NCI-H526 (cell line): Measurements from ENCODE around the gene TMPRSS9.
"Not testable (repeated sequence)": the region's sequence is repeated elsewhere in the genome, so short reads cannot be mapped to it uniquely, and the experiment has no call there.

ENCODE experiments used
- DNase-seq, 2 experiments: peaks; one replicate each; lab custom pipeline; 2025; lab: John Stamatoyannopoulos, UW

Gene TMPRSS9

DNA sequence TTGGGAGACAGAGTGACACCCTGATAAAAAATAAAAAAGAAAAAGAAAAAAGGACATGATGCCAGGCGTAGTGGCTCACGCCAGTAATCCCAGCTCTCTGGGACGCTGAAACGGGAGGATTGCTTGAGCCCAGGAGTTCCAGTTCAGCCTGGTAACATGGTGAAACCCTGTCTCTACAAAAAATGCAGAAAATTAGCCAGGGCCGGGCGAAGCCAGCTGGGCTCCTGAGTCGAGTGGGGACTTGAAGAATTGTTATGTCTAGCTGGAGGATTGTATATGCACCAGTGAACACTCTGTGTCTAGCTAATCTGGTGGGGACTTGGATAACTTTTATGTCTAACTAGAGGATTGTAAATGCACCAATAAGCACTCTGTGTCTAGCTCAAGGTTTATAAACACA is 32.3 kb downstream of the TMPRSS9 start:
- no peak for DNase-seq

DNA sequence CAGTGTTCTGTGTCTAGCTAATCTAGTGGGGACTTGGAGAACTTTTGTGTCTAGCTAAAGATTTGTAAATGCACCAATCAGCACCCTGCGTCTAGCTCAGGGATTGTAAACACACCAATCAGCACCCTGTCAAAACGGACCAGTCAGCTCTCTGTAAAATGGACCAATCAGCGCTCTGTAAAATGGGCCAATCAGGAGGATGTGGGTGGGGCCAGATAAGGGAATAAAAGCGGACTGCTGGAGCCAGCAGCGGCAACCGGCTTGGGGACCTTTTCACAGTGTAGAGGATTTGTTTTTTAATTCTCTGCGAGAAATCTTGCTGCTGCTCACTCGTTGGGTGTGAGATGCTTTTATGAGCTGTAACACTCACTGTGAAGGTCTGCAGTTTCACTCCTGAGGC is 32.8 kb downstream of the TMPRSS9 start:
- not testable (repeated sequence) for DNase-seq

DNA sequence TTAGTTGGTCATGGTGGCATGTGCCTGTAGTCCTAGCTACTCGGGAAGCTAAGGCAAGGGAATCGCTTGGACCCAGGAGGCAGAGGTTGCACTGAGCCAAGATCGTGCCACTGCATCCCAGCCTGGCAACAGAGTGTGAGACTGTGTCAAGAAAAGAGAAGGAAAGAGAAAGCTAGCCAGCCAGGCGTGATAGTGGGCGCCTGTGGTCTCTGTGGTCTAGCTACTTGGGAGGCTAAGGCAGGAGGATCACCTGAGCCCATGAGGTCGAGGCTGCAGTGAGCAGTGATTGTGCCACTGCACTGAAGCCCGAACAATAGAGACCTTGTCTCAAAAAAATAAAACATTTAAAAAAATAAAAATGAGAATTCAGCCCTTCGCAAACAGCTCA is 34.0 kb downstream of the TMPRSS9 start:
- DNase-seq, result no peak

DNA sequence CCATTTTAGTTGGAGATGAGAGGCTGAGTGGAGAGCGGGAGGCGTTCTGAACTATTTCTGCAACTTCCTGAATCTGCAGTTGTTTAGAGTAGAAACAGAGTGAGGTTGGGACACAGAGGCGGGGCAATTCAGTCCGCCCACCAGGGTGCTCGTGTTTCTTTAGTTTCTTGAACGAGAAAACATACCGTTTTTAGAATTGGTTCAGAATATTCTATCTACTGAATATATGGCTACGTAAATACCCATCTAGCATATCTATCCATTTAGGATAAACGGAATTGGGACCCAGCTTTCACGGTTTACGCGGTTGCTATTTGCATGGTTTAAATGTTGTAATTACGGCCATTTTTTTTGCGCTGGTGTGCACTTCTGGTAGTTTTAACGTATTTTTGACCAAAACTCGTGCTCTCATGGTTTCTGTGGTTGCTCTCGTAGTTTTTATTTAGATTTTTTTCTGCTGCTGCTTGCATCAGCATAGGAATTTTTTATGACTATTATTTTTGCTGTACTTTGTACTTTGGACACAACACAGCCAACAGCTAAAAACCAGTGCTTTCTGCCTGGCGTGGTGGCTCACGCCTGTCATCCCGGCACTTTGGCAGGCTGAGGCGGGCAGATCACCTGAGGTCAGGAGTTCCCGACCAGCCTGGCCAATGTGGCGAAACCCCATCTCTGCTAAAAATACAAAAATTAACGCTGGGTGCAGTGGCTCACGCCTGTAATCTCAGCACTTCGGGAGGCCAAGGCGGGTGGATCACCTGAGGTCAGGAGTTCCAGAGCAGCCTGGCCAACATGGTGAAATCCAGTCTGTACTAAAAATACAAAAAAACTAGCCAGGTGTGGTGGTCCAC is 34.6 kb downstream of the TMPRSS9 start:
- DNase-seq, result no peak

DNA sequence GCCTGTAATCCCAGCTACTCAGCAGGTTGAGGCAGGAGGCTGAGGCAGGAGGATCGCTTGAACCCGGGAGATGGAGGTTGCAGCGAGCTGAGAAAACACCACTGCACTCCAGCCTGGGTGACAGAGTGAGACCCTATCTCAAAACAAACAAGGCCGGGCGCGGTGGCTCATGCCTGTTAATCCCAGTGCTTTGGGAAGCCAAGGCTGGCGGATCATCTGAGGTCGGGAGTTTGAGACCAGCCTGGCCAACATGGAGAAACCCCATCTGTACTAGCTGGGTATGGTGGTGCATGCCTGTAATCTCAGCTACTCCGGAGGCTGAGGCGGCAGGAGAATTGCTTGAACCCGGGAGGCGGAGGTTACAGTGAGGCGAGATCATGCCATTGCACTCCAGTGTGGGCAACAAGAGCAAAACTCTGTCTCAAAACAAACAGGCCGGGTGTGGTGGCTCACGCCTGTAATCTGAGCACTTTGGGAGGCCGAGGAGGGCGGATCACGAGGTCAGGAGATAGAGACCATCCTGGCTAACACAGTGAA is 35.3 kb downstream of the TMPRSS9 start:
- DNase-seq, result not testable (repeated sequence)

DNA sequence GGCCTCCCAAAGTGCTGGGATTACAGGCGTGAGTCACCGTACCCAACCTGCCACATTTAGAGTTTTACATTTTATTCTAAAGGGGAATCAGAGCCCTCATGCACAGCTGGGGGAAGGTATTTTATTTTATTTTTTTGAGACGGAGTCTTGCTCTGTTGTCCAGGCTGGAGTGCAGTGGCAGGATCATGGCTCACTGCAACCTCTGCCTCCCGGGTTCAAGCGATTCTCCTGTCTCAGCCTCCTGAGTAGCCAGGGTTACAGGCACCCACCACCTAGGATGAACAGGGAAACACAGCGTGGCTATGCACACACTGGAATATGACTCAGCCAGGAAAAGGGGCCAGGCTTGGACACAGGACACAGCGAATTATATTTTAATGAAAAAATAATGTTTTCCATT is 37.1 kb downstream of the TMPRSS9 start:
- not testable (repeated sequence) for DNase-seq

DNA sequence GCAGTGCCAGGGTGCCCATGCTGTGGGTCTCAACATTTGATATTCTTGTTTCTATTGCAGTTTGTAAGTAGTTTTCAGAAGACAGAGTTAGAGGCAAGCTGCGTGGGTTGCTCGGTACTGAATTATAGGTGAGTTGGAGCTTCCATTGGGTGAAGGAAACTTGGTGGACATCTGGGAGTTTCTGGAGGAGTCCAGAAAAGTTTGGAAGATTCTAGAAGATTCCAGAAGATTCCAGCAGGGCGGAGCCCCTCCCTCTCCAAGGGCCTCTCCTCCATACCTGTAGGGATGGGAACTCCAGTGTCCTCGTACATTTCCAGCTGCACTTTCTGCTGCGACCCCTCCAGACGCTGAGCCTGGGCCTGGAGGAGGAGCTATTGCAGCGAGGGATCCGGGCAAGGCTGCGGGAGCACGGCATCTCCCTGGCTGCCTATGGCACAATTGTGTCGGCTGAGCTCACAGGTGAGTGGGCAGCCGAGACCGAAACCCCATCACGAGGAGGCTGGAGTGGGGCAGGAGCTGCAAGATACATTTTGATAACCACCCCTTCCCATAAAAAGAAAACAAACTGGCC is 38.8 kb downstream of the TMPRSS9 start:
- no peak for DNase-seq

DNA sequence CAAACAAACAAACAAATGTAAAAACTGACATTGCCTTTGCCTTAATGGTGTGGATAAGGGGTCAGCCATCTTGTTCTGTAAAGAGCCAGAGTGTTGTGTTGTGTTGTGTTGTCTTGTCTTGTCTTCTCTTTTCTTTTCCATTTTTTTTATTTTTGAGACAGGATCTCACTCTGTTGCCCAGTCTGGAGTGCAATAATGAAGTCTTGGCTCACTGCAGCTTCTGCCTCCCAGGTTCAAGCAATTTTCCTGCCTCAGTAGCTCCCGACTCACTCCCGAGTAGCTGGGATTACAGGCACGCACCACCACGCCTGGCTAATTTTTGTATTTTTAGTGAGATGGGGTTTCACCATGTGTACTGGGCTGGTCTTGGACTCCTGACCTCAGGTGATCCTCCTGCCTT is 39.5 kb downstream of the TMPRSS9 start:
- DNase-seq, result no peak

DNA sequence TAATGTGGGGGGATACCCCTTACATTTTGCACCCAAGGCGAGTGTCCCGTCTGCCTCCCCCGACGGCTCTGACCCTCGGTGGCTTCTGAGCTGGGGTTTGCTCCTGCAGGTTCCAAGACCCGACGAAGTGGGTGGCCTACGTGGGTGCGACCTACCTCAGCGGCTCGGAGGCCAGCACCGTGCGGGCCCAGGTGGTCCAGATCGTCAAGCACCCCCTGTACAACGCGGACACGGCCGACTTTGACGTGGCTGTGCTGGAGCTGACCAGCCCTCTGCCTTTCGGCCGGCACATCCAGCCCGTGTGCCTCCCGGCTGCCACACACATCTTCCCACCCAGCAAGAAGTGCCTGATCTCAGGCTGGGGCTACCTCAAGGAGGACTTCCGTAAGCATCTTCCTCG is 48.2 kb downstream of the TMPRSS9 start:
- no peak for DNase-seq

DNA sequence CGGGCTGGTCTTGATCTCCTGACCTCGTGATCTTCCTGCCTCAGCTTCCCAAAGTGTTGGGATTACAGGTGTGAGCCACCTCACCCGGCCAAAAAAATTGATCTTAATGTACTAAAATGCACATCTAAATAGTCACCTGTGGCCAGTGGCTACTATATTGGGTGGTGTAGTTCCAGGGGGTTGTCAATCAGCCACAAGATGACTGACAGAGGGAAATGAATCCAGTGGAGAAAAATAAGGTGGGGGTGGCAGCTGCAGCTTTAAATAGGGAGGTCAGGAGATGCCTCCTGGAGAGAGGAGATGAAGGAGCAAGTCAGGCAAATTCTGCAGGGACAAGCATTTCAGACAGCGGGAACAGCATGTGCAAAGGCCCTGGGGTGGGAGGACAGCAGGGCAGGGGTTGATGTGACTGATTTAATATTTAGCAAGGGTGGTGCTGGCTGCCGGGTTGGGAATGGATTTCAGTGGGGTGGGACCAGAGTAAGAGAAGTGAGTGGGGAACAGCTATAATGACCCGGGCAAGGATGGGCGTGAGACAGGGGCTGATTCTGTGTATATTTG is 49.4 kb downstream of the TMPRSS9 start:
- DNase-seq, result no peak

DNA sequence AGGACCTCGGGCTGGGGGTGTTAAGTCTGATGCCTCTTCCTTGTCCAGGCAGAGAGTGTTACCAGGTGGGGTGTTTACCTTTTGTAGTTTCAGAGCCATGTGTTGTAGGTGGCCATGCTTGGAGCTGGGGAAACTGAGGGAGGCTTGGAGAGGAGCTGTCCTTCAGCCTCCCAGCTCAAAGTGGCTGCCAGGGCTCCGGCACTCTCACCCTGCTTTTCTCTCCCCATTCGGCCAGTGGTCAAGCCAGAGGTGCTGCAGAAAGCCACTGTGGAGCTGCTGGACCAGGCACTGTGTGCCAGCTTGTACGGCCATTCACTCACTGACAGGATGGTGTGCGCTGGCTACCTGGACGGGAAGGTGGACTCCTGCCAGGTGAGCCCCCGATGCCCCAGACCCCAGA is 50.0 kb downstream of the TMPRSS9 start:
- no peak for DNase-seq

DNA sequence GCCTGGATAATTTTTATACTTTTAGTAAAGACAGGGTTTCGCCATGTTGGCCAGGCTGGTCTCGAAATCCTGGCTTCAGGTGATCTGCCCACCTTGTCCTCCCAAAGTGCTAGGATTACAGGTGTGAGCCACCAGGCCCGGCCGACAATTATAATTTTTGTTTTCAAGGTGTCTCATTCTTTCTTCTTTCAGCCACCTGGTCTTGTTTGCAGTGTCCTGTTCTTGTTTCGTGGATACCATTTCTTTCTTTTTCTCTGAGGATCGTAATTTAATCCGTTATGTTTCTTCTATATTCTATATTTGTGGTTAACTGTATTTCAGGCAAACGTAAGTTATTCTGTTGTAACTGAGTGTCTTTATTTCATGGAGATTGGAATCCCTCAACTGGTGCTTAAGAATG is 51.6 kb downstream of the TMPRSS9 start:
- no peak for DNase-seq

DNA sequence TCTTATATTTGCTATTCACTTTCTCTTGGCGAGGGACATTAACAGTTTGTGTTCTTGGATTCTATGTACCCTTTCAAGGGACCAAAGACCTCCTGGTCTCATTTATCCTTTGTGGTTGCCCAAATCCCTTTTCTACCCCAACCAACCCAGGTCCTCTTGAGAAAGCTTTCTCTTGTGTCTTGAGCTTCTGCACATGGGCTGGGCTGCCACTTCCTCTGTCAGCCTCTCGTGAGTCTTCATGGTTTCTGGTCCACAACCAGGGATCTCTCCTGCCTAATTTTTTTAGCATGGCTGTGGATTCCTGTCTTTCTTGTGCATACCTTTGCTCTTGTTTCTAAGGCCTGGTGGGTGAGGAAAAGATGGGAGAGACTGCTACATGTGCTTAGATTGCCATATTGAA is 52.4 kb downstream of the TMPRSS9 start:
- no peak for DNase-seq

DNA sequence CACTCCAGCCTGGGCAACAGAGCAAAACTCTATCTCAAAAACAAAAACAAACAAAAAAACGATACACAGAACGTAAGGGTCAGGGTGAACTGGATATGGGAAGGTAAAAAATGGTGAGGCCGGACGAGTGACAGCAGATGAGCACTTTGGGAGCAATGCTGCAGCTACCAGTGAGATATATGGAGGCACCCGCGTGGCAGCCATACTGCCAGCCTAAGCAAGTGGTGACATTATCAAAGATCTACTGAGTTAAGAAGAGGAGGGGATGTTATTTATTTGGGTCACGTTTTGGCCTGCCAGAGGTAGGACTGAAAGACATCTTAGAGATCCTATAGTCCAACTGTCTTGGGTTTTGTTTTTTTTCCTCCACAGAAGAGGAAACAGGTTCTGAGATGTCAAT is 53.1 kb downstream of the TMPRSS9 start:
- no peak for DNase-seq

DNA sequence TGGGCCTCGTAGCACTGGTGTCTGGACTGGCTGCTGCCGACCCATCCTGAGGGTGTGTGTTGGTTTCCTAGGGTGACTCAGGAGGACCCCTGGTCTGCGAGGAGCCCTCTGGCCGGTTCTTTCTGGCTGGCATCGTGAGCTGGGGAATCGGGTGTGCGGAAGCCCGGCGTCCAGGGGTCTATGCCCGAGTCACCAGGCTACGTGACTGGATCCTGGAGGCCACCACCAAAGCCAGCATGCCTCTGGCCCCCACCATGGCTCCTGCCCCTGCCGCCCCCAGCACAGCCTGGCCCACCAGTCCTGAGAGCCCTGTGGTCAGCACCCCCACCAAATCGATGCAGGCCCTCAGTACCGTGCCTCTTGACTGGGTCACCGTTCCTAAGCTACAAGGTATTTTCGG is 53.6 kb downstream of the TMPRSS9 start:
- DNase-seq, result no peak

DNA sequence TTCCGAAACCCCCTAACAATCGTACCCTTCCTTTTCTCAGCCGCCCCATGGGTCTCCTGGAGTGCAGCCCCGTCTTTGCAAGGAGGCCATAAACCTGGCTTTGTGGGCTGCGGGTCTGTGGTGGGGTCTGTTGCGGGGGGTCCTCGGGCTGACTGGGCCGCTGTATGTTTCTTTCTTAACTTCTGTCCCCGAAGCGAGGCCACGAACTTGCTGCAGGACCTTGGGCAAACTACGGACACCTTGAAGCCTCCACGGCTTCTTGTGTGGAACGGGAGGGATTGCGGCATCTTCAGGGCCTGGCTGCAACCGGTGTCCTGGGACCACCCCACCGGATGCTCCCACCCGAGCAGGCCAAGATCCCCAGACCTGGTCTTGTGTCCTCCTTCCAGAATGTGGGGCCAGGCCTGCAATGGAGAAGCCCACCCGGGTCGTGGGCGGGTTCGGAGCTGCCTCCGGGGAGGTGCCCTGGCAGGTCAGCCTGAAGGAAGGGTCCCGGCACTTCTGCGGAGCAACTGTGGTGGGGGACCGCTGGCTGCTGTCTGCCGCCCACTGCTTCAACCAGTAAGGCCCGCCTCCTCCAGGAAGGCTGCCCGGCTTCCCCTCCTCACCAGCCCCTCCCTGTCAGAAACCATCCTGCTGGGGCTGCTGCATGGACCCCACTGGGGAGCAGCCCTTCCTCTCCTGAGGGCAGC is 55.4 kb downstream of the TMPRSS9 start:
- no peak for DNase-seq

DNA sequence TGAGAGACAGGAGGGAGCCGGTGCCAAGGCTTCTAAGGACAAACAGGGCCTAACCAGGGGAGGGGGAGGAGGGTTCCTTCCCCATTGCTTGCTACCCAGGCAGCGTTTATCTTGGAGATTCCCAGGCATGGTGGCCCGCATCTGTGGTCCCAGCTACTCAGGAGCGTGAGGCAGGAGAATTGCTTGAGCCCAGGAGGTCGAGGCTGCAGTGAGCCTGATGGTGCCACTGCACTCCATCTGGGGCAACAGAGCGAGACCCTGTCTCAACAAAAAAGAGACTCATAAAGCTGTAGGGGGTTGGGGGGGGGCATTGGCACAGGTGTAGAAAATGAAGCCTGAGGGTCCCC is 55.9 kb downstream of the TMPRSS9 start:
- DNase-seq, result no peak

DNA sequence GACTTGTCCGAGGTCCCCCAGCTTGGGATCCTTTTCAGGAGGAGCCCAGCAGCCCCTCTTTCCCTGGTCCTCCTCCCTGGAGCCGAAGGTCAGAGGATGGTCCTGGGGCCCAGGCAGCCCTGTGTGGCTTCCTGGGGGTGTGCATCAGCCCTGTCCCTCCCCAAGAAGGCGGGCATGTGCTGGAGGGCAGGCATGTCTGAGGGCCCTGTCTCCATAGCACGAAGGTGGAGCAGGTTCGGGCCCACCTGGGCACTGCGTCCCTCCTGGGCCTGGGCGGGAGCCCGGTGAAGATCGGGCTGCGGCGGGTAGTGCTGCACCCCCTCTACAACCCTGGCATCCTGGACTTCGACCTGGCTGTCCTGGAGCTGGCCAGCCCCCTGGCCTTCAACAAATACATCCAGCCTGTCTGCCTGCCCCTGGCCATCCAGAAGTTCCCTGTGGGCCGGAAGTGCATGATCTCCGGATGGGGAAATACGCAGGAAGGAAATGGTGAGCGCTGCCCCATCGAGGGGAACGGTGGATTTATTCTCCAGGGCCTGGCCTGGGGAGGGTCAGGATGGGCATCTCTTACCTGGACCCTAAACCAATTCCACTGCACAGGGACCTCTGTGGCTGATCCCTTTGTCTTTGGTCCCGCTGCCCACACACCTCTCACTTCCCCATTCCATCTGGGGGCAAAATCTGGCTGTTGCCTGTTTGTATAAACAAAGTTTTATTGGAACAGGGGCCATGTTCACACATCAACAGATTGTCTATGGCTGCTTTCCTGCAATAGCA is 56.4 kb downstream of the TMPRSS9 start:
- DNase-seq, result no peak

DNA sequence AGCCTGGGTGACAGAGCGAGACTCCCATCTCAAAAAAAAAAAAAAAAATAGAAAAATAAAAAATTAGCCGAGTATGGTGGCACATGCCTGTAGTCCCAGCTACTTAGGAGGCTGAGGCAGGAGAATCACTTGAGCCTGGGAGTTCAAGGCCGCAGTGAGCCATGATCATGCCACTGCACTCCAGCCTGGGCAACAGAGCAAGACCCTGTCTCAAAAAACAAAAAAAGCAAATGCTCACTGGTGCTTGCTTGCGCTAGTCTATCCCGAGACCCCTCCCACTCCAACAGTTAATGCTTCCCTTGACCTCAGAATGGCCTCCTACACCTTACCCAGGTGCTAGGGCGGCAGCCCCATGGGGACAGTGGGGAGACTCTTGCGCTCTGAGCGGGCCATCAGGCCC is 57.4 kb downstream of the TMPRSS9 start:
- not testable (repeated sequence) for DNase-seq

DNA sequence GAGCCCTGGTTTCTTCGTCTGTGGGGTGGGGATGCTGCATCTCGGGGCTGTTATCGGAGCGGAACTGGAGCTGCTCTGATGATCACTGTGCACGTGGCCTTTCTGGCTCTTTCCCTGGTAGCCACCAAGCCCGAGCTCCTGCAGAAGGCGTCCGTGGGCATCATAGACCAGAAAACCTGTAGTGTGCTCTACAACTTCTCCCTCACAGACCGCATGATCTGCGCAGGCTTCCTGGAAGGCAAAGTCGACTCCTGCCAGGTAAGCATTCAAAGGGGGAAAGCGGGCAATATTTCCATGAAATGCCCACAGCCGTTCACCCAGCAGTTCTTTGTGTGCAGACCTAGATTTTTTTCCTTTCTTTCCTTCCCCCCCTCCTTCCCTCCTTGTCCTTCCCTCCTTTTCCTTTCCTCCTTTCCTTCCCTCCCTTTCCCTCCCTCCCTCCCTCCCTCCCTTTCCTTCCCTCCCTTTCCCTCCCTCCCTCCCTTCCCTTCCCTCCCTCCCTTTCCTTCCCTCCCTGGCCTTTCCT is 57.9 kb downstream of the TMPRSS9 start:
- no peak for DNase-seq

DNA sequence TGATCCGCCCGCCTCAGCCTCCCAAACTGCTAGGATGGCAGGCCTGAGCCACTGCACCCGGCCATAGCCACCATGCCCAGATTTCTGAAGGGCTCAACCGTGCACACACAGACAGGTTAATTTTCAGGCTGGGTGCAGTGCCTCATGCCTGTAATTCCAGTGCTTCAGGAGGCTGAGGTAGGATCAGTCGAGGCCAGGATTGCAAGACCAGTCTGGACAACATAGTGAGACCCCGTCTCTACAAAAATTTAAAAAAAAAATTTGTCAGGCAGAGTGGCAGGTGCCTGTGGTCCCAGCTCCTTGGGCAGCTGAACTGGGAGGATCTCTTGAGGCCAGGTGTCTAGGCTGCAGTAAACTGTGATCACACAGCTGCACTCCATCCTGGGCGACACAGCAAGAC is 59.7 kb downstream of the TMPRSS9 start:
- DNase-seq, result no peak

DNA sequence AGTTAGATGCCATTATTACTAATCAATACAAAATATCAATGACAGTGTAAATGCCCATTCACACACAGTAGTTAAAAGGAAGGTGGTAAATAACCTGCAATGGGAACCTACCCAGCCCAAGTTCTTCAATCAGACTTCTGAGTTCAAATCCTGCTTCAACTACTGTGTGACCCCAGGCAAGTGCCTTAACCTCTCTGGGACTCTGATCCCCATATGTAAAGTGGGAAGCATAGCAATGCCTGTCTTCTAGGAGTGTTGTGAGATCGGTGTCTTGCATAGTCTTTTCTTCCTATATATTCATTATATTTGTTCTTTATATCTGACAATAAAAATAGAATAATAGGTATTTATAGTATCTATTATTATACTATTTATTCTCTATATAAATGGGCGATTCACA is 60.4 kb downstream of the TMPRSS9 start:
- DNase-seq, result no peak
